Measurements from ENCODE around the gene C12orf56. TPM values are rescaled to one million over a fixed set of nuclear protein-coding genes. Genes with fewer than 3 reads are reported as not detected.
"Not testable (repeated sequence)": the region's sequence is repeated elsewhere in the genome, so short reads cannot be mapped to it uniquely, and the experiment has no call there.

The C12orf56 gene
- total and polyA plus RNA-seq, 4 donors, result 0.08 to 0.47 (median 0.24) TPM; not detected in 1

GRCh38 chr12:64351265-64351664 lies 39.3 kb downstream of the C12orf56 start:
- H3K9ac ChIP-seq (ENCODE audit: low read depth in 1 of 2, low read length in 2 of 2), result no peak overlapping the region
- TF ChIP-seq EGR1 (IDR thresholded peaks at IDR 0.05; ENCODE audit: low read depth in 2 of 2) (no peak), ZBTB33 (IDR thresholded peaks at IDR 0.05) (no peak), JUND (IDR thresholded peaks at IDR 0.05) (no peak)
- H3K4me1 ChIP-seq (ENCODE audit: control insufficient read depth in 4 of 4, insufficient read depth in 4 of 4, low read length in 3 of 4), result no peaks in the 10 kb centered on the region
- H3K36me3 ChIP-seq (ENCODE audit: control insufficient read depth in 4 of 4, insufficient read depth in 3 of 4, low read depth in 1 of 4, low read length in 3 of 4), result no peaks in the 10 kb centered on the region
- no peak overlapping the region for H3K27ac ChIP-seq (ENCODE audit: low read depth in 1 of 2, low read length in 2 of 2)
- H3K27me3 ChIP-seq (ENCODE audit: control insufficient read depth in 4 of 4, insufficient read depth in 4 of 4, low read length in 3 of 4), result no peaks in the 10 kb centered on the region
- H3K9me3 ChIP-seq (ENCODE audit: control insufficient read depth in 4 of 4, low read length in 3 of 4), result peaks cover 8 to 15% (median 8%) of the 10 kb centered on the region in 4 donors
- no peak for DNase-seq (ENCODE audit: low spot score)
- H3K4me3 ChIP-seq (ENCODE audit: low read depth in 1 of 3, low read length in 3 of 3), result no peak overlapping the region
- WGBS, result 92% methylated on average over 5 of the region's 5 CpGs

- DNase-seq (ENCODE audit: low spot score), result no peak
- H3K9me3 ChIP-seq (ENCODE audit: control insufficient read depth in 4 of 4, low read length in 3 of 4), result peaks cover 6 to 8% (median 8%) of the 10 kb centered on the region in 4 donors
- H3K4me3 ChIP-seq (ENCODE audit: low read depth in 1 of 3, low read length in 3 of 3), result no peak overlapping the region
- no peak overlapping the region for H3K9ac ChIP-seq (ENCODE audit: low read depth in 1 of 2, low read length in 2 of 2)
- H3K36me3 ChIP-seq (ENCODE audit: control insufficient read depth in 4 of 4, insufficient read depth in 3 of 4, low read depth in 1 of 4, low read length in 3 of 4), result no peaks in the 10 kb centered on the region
- no peak for TF ChIP-seq MAX (IDR thresholded peaks at IDR 0.05)
- TF ChIP-seq GABPA (IDR thresholded peaks at IDR 0.05 in 1 of 2, conservative IDR thresholded peaks at IDR 0.05 in 1 of 2), result no peak
- no peak for TF ChIP-seq ZBTB33 (IDR thresholded peaks at IDR 0.05)
- TF ChIP-seq HNF4A (conservative IDR thresholded peaks at IDR 0.05), result no peak
- no peak for TF ChIP-seq EGR1 (IDR thresholded peaks at IDR 0.05; ENCODE audit: low read depth in 2 of 2)
- no peak for TF ChIP-seq REST (IDR thresholded peaks at IDR 0.05)
- TF ChIP-seq NR2F2 (IDR thresholded peaks at IDR 0.05), result no peak
- 74% methylated on average over 2 of the region's 2 CpGs for WGBS
- H3K27me3 ChIP-seq (ENCODE audit: control insufficient read depth in 4 of 4, insufficient read depth in 4 of 4, low read length in 3 of 4), result no peaks in the 10 kb centered on the region
- H3K27ac ChIP-seq (ENCODE audit: low read depth in 1 of 2, low read length in 2 of 2), result no peak overlapping the region
- no peaks in the 10 kb centered on the region for H3K4me1 ChIP-seq (ENCODE audit: control insufficient read depth in 4 of 4, insufficient read depth in 4 of 4, low read length in 3 of 4)
These were observed 42.9 kb downstream of the C12orf56 start for GRCh38 chr12:64347630-64348029.

GRCh38 chr12:64344631-64345030 lies 45.9 kb downstream of the C12orf56 start:
- H3K9me3 ChIP-seq (ENCODE audit: control insufficient read depth in 4 of 4, low read length in 3 of 4); H3K9ac ChIP-seq (ENCODE audit: low read depth in 1 of 2, low read length in 2 of 2); H3K4me3 ChIP-seq (ENCODE audit: low read depth in 1 of 3, low read length in 3 of 3); H3K4me1 ChIP-seq (ENCODE audit: control insufficient read depth in 4 of 4, insufficient read depth in 4 of 4, low read length in 3 of 4); H3K27ac ChIP-seq (ENCODE audit: low read depth in 1 of 2, low read length in 2 of 2); H3K36me3 ChIP-seq (ENCODE audit: control insufficient read depth in 4 of 4, insufficient read depth in 3 of 4, low read depth in 1 of 4, low read length in 3 of 4); DNase-seq (ENCODE audit: low spot score); H3K27me3 ChIP-seq (ENCODE audit: control insufficient read depth in 4 of 4, insufficient read depth in 4 of 4, low read length in 3 of 4): not testable (repeated sequence)
- 89% methylated on average over 4 of the region's 4 CpGs for WGBS

GRCh38 chr12:64340546-64340945 lies 50.0 kb downstream of the C12orf56 start:
- not testable (repeated sequence) for DNase-seq (ENCODE audit: low spot score); H3K27ac ChIP-seq (ENCODE audit: low read depth in 1 of 2, low read length in 2 of 2); H3K9me3 ChIP-seq (ENCODE audit: control insufficient read depth in 4 of 4, low read length in 3 of 4); H3K36me3 ChIP-seq (ENCODE audit: control insufficient read depth in 4 of 4, insufficient read depth in 3 of 4, low read depth in 1 of 4, low read length in 3 of 4); H3K4me1 ChIP-seq (ENCODE audit: control insufficient read depth in 4 of 4, insufficient read depth in 4 of 4, low read length in 3 of 4); H3K27me3 ChIP-seq (ENCODE audit: control insufficient read depth in 4 of 4, insufficient read depth in 4 of 4, low read length in 3 of 4); H3K4me3 ChIP-seq (ENCODE audit: low read depth in 1 of 3, low read length in 3 of 3); H3K9ac ChIP-seq (ENCODE audit: low read depth in 1 of 2, low read length in 2 of 2)
- 64% methylated on average over 2 of the region's 2 CpGs for WGBS
